ENCODE measurements around the gene TBXA2R.

- TF ChIP-seq, protein P1, sequence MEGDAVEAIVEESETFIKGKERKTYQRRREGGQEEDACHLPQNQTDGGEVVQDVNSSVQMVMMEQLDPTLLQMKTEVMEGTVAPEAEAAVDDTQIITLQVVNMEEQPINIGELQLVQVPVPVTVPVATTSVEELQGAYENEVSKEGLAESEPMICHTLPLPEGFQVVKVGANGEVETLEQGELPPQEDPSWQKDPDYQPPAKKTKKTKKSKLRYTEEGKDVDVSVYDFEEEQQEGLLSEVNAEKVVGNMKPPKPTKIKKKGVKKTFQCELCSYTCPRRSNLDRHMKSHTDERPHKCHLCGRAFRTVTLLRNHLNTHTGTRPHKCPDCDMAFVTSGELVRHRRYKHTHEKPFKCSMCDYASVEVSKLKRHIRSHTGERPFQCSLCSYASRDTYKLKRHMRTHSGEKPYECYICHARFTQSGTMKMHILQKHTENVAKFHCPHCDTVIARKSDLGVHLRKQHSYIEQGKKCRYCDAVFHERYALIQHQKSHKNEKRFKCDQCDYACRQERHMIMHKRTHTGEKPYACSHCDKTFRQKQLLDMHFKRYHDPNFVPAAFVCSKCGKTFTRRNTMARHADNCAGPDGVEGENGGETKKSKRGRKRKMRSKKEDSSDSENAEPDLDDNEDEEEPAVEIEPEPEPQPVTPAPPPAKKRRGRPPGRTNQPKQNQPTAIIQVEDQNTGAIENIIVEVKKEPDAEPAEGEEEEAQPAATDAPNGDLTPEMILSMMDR (IDR thresholded peaks at IDR 0.05; ENCODE audit: poor library complexity), result no peak
- TF ChIP-seq EZH2phosphoT487 (IDR thresholded peaks at IDR 0.05; ENCODE audit: low read depth, severe bottlenecking, unreplicated experiment), result no peak
Observed at GRCh38 chr19:3642987-3643673, 36.5 kb upstream of the TBXA2R start.
